ENCODE measurements around the gene CHST13.

The CHST13 gene

DNA sequence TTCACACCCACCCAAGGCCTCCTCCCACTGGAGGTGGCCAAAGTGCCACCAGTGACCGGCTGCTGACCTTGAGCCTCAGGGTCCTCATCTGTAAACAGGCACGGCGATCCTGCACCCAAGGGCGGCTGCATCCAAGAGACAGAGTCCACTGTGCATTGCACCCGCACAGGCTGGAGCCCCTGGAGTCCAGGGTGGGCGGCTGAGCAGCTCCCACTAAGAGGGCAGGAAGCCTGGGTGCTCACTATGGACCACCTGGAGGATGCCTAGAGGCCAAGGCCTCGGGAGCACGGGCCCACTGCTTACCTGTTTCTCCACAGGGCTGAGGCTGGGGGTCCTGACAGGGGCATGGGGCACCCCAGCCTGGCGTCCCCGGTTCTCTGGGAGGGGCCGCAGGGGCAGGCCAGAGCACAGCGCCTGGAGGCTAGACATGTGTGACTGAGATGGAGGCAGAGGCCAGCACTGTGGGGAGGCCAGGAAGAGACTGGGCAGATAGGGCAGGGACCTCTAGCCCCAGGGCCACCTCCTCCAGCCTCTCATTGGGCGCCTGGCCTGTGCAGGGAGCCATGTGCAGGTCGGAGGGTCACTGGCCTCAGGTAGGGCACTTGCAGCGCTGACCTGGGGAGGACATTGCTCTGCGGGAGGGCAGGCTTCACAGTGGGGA lies 6.5 kb upstream of the CHST13 start, which contains the start of gene UROC1:
Gene UROC1, minus strand, starts transcription at position 483 of the 661 bp plus-strand sequence. Its CDS starts 54 bp downstream, at position 429.
- H3K4me3 ChIP-seq = no peak within 1 kb of the TSS
- H3K9ac ChIP-seq = no peak within 1 kb of the TSS
- no peaks in the 10 kb centered on the region for H3K36me3 ChIP-seq
- no peak within 1 kb of the TSS for H3K27ac ChIP-seq
- peaks cover 0 to 33% (median 19%) of the 10 kb centered on the region in 10 experiments; a peak in 17 of 20 replicates for H3K4me1 ChIP-seq
- peaks cover 0 to 3% (median 1%) of the 10 kb centered on the region in 11 experiments; a peak in 13 of 22 replicates for H3K27me3 ChIP-seq
- no peaks in the 10 kb centered on the region for H3K9me3 ChIP-seq (replicated peaks in 1 of 11)
- peak within 1 kb of the TSS in 9 of 11 experiments; percentile 15 to 80 (median 59); a peak in 15 of 22 replicates for H3K4me2 ChIP-seq
- H4K20me1 ChIP-seq = peaks cover 0 to 5% (median 0%) of the 10 kb centered on the region in 11 experiments; a peak in 4 of 22 replicates
- no peak for TF ChIP-seq Cebpa-rat (IDR thresholded peaks at IDR 0.05)

DNA sequence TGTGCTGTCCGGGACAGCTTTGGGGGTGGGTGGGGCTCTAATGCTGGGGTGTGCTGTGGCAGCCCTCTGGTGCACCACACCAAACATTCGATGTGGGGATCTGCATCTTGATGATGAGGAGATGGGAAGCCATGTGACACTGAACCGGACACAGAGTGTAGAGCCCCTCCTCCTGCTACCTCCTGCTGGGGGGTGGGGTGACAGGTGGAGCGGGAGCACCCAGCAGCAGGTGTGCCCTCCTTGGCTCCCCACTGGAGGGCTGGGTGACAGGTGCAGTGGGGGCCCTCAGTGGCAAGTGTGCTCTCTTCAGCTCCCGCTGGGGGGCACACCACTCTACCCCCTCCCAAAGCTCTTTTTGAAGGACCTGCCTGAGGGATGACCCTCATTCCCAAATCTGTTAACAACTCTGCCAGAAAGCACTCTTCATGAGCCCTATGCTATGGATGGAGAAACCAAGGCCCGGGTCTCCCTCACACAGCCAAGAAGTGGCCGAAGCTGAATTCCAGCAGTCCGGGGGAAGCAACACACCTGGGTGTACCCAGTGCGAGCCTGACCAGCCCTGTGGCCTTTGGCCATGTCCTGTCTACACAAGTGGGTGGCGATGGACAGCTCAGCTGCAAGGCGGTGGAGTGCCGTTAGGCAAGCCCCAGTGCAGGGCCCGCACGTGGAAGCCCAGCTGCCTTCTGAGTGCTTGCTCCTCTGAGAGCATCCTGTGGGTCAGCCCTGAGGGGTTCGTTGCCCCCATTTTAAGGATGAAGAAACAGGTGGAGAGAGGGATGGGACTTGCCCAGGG lies 5.8 kb upstream of the CHST13 start:
- Histone ChIP-seq H4K20me1 (peaks cover 0 to 5% (median 0%) of the 10 kb centered on the region in 11 experiments; a peak in 4 of 22 replicates), H3K9me3 (replicated peaks in 1 of 11) (no peaks in the 10 kb centered on the region), H3K36me3 (no peaks in the 10 kb centered on the region), H3K9ac (no peak overlapping the region), H3K4me2 (peak overlapping the region in 9 of 11 experiments; percentile 15 to 80 (median 59); a peak in 15 of 22 replicates), H3K4me1 (peaks cover 0 to 33% (median 19%) of the 10 kb centered on the region in 10 experiments; a peak in 17 of 20 replicates), H3K27ac (no peak overlapping the region), H3K4me3 (no peak overlapping the region), H3K27me3 (peaks cover 6 to 10% (median 9%) of the 10 kb centered on the region in 11 experiments)
- no peak for TF ChIP-seq Cebpa-rat (IDR thresholded peaks at IDR 0.05)

DNA sequence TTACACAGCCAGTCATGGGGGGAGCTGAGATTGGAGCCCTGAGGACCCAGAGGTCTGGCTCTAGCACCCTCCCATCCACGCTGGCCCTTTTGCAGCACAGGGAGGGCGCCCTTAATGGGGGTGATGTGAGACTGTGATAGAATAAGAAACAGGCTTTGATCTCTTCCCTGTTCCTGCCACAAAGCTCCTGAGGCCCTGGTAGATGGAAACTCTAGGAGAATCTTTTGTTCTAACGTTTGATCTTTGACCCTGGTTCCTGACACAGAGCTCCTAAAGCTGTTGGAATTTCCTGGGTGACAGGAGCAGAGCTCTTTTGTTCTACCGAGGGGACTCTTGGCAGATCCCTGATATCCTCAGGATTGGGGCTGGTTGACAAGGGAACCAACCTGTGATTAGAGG lies 5.2 kb upstream of the CHST13 start:
- Histone ChIP-seq H3K27me3 (peaks cover 12 to 16% (median 15%) of the 10 kb centered on the region in 11 experiments), H3K27ac (no peak overlapping the region), H3K9me3 (replicated peaks in 1 of 11) (no peaks in the 10 kb centered on the region), H3K4me2 (peak overlapping the region in 9 of 11 experiments; percentile 15 to 80 (median 59); a peak in 15 of 22 replicates), H3K4me1 (peaks cover 2 to 34% (median 19%) of the 10 kb centered on the region in 10 experiments; a peak in 19 of 20 replicates), H3K36me3 (no peaks in the 10 kb centered on the region), H3K9ac (no peak overlapping the region), H3K4me3 (no peak overlapping the region), H4K20me1 (peaks cover 0 to 10% (median 0%) of the 10 kb centered on the region in 11 experiments; a peak in 4 of 22 replicates)
- TF ChIP-seq Cebpa-rat (IDR thresholded peaks at IDR 0.05) = no peak

DNA sequence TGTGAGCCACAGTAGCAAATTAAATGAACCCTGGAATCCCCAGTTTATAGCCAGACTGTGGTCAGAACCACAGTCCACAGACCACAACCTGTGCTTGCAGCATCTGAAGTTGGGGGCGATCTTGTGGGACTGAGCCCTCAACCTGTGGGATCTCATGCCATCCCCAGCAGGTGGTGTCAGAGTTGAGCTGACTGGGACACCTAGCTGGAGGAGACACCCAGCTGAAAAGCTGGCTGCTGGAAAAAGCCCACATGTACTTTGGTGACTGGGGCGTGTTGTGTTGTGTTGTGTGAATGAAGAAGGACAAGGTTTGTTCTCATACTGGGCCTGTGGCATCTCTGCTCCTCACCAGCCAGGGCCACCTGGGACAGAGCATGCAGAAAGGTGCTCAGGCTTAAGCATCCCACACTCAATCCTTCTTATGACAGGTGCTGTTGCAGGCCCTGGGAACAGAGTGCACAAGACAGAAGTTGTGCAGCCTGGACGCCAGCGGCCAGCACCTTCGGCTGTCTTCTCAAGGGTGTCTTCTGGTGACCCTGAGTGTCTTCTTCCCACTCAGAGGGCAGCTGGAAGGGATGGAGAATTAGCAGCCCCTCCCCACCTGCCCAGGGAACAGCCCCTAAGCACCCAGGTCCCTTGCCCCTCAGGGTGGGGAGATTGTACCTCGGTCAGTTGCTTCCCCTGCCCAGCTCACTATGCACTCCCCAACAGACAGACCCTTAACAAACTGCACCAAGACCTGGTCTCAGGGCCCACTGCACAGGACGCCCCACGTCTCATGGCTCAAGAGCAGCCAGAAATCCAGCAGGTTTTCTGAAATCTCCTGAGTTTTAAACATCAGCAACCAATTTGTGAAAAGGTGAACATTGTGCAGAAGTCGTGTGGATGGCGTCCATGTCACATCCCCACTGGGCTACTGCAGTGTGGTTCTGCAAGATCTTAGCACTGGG lies 4.2 kb upstream of the CHST13 start:
- no peak overlapping the region for H3K4me3 ChIP-seq
- no peaks in the 10 kb centered on the region for H3K36me3 ChIP-seq
- H3K4me2 ChIP-seq = peak overlapping the region in 7 of 11 experiments; percentile 57 to 80 (median 74); a peak in 11 of 22 replicates
- peaks cover 22 to 26% (median 25%) of the 10 kb centered on the region in 11 experiments for H3K27me3 ChIP-seq
- peaks cover 0 to 16% (median 0%) of the 10 kb centered on the region in 11 experiments; a peak in 3 of 22 replicates for H4K20me1 ChIP-seq
- peaks cover 12 to 40% (median 23%) of the 10 kb centered on the region in 10 experiments for H3K4me1 ChIP-seq
- no peak overlapping the region for H3K27ac ChIP-seq
- TF ChIP-seq Cebpa-rat (IDR thresholded peaks at IDR 0.05) = no peak
- H3K9me3 ChIP-seq (replicated peaks in 1 of 11) = no peaks in the 10 kb centered on the region
- H3K9ac ChIP-seq = no peak overlapping the region

DNA sequence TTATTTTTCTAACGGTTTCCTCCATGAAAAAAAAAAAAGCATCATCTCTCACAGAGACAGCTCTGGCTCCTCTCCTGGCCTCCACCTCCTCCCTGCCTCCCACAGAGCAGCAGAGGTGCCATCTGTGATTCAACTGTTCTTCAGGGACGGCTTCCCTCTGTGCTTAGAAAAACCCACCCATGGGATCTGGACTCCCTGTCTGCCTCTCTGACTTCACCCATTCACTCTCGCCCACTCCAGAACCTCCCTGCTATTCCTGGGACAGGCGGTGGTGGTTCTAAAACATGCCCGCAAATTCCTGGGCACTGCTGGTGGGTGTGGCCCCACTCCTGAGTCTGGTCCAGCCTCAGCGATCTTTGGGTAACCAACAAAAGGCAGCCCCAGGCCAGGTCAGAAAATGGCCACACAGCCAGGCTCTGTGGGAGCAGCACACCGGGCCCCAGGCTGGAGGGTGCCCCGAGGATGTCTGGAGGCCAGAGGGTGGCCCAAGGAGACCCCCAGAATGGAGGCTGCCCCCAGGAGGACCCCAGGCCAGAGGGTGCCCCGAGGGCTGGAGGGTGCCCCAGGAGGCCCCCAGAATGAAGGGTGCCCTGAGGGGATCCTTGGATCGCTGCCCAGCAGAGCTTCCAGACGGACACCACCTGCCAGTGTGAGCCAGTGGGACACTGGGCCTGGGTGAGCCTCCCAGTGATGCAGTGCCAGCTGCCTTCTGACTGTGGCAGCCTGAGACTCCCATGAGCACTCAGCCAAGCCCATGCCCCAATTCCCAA lies 2.6 kb upstream of the CHST13 start:
- Histone ChIP-seq H3K4me2 (peak overlapping the region in 1 of 11 experiments; percentile 15; a peak in 1 of 22 replicates), H4K20me1 (peaks cover 0 to 16% (median 0%) of the 10 kb centered on the region in 11 experiments; a peak in 5 of 22 replicates), H3K4me3 (no peak overlapping the region), H3K36me3 (no peaks in the 10 kb centered on the region), H3K9ac (no peak overlapping the region), H3K4me1 (peaks cover 20 to 46% (median 31%) of the 10 kb centered on the region in 10 experiments), H3K27me3 (peaks cover 26 to 40% (median 37%) of the 10 kb centered on the region in 11 experiments), H3K9me3 (replicated peaks in 1 of 11) (no peaks in the 10 kb centered on the region), H3K27ac (no peak overlapping the region)
- TF ChIP-seq Cebpa-rat (IDR thresholded peaks at IDR 0.05) = no peak

DNA sequence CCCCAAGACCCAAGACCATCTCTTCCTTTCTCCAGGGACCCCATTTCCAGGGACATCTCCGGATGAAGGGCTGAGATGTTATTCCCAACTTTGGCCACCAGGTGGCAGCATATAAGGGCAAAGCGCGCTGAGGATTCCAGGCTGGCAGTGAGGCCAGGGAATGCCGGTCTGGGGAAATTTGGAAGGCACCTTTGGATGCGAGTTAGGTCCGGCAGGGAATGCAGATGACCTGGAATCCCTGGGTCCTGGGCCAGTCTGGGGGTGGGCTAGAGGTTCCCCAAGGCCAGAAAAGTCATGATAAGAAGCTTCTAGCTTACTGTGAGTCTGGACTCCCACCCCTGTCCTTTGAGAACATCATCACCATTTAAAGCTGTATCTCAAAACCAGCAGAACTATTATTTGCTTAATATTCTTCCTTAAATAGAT lies 1.6 kb upstream of the CHST13 start:
- peak overlapping the region in 2 of 11 experiments; percentile 52 to 58; a peak in 4 of 22 replicates for H3K4me2 ChIP-seq
- H3K27me3 ChIP-seq = peaks cover 26 to 42% (median 37%) of the 10 kb centered on the region in 11 experiments
- H3K9ac ChIP-seq = no peak overlapping the region
- H3K27ac ChIP-seq = no peak overlapping the region
- H3K9me3 ChIP-seq (replicated peaks in 1 of 11) = peaks cover 0 to 5% (median 0%) of the 10 kb centered on the region in 11 experiments; a peak in 1 of 22 replicates
- no peaks in the 10 kb centered on the region for H3K36me3 ChIP-seq
- peaks cover 26 to 55% (median 41%) of the 10 kb centered on the region in 10 experiments for H3K4me1 ChIP-seq
- no peak for TF ChIP-seq Cebpa-rat (IDR thresholded peaks at IDR 0.05)
- H3K4me3 ChIP-seq = no peak overlapping the region
- peaks cover 0 to 16% (median 0%) of the 10 kb centered on the region in 11 experiments; a peak in 6 of 22 replicates for H4K20me1 ChIP-seq

DNA sequence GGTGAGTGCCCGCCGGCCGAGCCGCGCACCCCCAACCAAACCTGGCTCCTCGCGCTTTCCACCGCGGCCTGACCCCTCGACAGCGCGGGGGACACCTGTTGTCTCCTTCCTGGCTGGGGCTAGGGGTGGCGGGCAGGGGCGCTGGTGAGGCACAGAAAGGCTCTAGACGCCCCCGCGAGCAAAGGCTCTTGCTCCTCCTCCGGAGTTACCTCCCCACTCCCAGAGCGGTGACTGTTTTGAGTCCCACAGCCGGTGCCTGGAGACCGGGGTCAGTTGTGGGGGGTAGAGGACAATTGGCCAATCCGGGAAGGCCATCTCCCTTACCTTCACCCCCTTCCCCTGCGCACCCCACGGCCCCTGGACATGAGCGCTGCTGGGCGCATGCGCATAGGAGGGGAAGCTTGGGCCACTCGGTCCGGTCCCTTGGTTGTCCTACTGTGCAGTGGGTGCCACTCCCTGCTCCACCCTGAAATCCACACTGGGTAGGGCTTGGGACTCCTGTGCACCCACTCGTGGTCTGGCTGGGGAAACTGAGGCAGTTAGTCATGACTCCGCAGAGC lies 554 bp downstream of the CHST13 start:
- Histone ChIP-seq H3K4me2 (peak overlapping the region in 8 of 11 experiments; percentile 21 to 80 (median 62); a peak in 15 of 22 replicates), H3K4me3 (peak overlapping the region in 4 of 10 experiments; percentile 19 to 37 (median 36); a peak in 5 of 20 replicates), H4K20me1 (peaks cover 0 to 12% (median 0%) of the 10 kb centered on the region in 11 experiments; a peak in 6 of 22 replicates), H3K27ac (no peak overlapping the region), H3K9ac (0 out of 22 replicates have a peak overlapping the region, but pooled peaks of 1 of the 11 experiments have one; percentile 25), H3K9me3 (replicated peaks in 1 of 11) (peaks cover 0 to 14% (median 0%) of the 10 kb centered on the region in 11 experiments; a peak in 1 of 22 replicates), H3K4me1 (peaks cover 31 to 57% (median 52%) of the 10 kb centered on the region in 10 experiments), H3K27me3 (peaks cover 26 to 42% (median 37%) of the 10 kb centered on the region in 11 experiments), H3K36me3 (no peaks in the 10 kb centered on the region)
- no peak for TF ChIP-seq Cebpa-rat (IDR thresholded peaks at IDR 0.05)
